Hematopoietic multipotent progenitor cell treated with erythropoietin and hydrocortisone succinate and interleukin-3 and kit ligand, for 4 days (in vitro differentiated cells): ENCODE data around the gene SNAP47.

Experiments used
- DNase-seq: peaks from one replicate; pipeline ENCODE4 v3.0.0-alpha.2; 2015

SNAP47 gene

DNA sequence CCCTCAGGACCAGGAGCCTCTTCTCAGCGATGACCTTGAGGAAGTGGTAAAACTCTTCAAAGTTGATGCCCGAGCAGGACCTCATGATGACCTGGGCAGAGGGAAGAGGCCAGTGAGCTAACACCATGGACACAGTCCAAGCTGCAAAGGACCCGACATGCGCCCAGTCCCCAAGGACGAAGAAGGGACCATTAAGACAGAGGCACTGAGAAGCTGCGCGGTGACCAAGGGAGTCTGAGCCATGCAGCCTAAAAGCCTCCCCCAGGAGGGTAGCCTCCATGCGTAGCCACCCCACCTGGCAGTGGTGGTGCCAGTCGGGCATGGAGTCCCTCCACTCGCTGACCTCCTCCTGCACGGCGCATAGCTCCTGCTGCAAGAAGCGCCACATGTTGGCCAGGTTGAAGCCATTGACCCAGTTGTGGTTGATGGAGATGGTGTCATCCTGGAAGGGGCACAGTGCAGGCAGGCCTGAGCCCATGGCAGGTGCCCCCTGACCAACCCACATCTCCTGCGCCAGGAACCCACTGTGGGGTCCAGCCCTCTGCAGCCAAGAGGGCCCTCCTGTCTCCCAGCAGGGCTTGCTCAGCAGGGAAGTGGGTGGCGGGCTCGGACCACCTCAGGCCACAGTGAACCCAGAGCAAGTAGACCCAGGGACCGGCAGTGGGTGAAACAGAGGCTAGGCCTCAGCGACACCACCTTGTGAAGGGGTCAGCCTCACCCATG lies 2.5 kb upstream of the SNAP47 start:
- no peak for DNase-seq

GRCh38 chr1:227733309-227733705 lies 1.9 kb upstream of the SNAP47 start:
- no peak for DNase-seq

- DNase-seq = no peak
These were observed 1.3 kb upstream of the SNAP47 start for GRCh38 chr1:227733751-227734545.

DNA sequence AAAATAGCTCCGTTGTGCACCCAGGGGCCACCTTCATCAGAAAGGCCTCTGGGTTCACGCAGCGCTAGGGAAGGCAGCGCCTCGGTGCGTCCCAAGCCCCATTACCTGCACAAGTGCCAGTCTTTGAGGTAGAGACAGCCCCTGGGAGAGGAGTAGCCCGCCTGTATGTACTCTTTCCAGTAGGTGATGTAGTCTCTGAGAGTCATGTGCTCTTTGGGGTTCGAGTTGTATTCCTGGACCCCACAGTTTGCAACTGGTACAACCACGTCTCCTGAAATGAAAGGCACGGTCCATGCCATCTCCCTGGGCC lies 734 bp upstream of the SNAP47 start:
- DNase-seq = peak; percentile 37

- no peak for DNase-seq
These were observed 477 bp downstream of the SNAP47 start for GRCh38 chr1:227735539-227736285.

- no peak for DNase-seq
These were observed 1.7 kb downstream of the SNAP47 start for GRCh38 chr1:227736814-227737432.

DNA sequence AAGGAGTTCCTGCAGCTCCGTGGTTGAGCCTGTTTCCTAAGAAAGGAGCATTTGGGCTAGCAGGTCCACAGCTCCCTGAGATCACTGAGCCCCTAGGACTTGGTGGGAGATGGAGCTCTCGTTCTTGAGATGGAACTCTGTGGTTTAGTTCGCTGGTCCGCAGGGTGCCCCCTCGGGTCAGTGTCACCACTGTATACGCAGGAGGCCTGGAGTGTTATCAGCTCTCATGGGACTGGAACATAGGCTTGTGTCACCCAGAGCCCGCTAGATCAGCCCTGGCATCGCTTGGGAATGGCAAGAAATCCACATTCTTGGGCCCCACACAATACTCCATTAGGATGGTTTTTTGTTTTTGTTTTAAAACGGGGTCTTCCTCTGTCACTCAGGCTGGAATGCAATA lies 3.6 kb downstream of the SNAP47 start:
- DNase-seq = no peak

GRCh38 chr1:227739636-227740035 lies 4.4 kb downstream of the SNAP47 start:
- DNase-seq = no peak

DNA sequence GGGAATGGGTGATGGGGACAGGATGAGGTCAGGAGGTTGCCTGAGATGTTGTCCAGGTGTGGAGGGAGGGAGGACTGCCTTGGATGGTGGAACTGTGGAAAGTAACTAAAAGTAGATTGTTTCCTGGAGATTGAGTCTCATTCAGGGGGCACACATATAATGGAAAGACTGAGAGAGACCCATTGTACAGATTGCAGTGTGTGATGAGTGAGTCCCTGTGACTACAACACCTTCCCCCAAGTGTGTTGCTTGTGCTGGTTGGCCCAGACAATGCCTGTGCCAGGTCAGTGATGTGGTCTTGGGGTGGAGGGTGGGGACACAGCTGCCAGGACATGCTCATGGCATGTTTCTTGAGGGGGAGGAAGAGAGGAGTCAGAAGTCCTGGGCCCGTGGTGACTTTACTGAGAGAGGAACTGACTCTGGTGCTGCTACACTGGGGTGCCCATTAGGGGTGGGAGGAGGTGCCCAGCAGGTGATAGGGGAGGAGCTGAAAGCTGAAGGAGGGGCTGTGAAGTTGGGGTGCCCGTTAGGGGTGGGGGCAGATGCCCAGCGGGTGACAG lies 5.2 kb downstream of the SNAP47 start:
- no peak for DNase-seq

DNA sequence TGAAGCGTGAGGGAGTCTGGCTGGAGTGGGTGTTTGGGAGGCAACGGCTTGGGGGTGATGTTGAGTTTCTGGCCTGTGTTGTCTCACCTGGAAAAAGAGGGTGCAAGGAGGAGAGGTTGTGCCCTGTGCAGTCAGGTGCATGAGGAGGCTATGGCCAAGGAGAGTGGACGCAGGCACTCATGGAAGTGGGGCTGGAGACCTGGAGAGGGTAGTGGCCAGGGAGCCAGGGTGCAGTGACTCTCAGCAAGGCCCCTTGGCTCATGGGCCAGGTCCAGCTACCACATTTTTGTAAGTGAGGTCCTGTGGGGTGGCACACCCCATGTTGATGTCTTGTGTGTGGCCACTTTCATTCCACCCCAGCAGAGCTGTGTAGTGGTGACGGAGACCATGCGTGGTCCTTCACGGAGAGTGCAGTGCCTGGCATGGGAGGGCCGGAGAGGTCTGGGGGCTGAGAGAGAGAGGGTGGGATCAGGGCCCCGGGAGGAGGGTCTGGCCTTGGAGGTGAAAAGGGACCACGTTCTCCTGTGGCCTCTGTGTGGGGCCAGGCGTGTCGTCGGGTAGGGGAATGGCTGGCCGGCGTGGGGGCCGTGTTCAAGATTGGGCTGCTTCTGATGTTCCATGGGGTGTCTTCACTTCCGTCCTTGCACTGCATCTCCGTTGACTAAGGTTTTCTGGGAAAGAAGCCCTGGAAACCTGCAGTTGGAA lies 6.1 kb downstream of the SNAP47 start:
- no peak for DNase-seq

GRCh38 chr1:227742738-227743715 lies 7.8 kb downstream of the SNAP47 start:
- no peak for DNase-seq

- no peak for DNase-seq
These were observed 9.4 kb downstream of the SNAP47 start for GRCh38 chr1:227744668-227745067.

- no peak for DNase-seq
These were observed 10.5 kb downstream of the SNAP47 start for GRCh38 chr1:227745568-227746265.

DNA sequence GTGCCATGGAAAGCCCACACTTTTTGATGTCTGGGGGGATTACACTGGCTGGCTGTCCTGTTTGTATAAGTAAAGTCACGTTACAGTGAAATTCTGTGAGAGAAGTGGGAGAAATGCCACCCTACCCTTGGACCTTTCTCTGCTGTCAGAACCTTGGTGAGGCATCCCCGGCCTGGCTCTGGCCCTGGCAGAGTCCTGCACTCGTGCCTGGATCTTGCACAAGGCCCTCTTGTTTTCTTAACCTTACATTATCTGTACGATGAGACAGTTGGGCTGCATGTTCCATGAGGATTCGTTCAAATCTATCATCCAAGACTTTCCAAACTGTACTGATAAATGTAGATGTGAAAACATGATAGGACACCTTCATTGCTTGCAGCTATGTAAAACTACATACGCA lies 11.4 kb downstream of the SNAP47 start:
- no peak for DNase-seq

DNA sequence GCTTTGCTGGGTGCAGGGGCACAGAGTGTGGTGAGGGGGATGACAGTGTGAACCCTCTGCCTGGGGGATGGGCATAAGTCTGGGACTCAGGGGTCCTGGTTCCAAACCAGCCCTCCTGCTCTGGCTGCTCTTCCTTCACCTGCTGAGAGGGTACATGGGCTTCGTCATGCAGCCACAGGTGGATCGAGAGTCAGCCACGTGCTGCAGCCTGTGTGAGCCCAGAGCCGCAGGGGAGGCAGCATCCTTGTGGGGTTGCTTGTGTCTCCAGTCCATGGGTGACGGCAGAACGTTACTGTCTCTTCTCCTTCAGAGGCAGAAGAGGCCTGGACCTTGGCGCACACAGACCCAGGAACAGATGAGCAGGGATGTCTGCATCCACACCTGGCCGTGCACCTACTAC lies 12.1 kb downstream of the SNAP47 start:
- no peak for DNase-seq

- DNase-seq = no peak
These were observed 12.8 kb downstream of the SNAP47 start for GRCh38 chr1:227747948-227748495.

DNA sequence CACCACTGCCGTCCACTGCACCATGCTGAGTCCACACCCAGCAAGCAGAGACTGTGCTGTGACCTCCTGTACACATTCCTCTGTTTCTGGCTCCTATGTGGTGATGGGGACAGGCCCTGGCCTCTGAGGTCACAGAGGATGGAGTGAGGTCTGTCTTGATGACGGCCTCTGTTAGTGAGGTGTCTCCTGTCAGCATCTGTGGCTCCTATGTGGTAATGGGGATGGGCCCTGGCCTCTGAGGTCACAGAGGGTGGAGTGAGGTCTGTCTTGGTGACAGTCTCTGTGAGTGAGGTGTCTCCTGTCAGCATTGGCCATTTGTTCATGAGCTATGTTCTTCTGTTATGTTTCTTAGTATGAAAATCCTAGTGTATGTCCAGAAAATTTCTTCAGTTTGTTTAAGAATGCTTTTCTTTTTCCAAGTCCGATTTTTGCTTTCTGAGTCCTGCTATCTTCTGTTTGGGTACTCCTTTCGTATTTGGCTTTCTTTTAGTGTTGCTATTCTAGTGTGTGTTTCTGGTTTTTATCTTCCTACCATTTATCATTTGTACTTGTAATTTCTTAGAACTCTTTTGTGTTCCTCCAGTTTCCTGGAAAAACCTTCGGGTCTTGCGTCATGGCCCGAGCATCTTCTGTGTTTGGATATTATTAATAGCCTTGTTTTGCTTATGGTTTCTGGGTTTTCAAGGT lies 13.4 kb downstream of the SNAP47 start:
- peak; percentile 76 for DNase-seq

DNA sequence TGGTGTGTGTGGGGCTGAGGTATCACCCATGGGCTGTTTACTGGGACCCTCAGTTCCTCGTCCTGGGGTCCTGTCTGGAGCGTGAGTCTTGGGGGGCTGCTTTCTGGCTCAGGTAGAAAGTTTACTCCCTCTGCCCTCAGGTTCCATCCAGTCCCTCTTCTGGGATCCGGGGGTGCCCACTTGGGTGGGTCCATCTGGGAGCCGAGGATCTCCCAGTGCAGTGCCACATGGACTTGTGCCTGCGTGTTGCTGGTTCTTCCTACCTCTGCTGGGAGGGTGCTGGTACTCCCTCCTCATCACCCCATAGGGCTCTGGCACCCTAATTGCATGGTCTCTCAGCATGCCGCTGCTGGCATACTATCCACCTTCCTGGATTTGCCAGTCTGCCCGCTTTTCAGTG lies 14.0 kb downstream of the SNAP47 start:
- no peak for DNase-seq

DNA sequence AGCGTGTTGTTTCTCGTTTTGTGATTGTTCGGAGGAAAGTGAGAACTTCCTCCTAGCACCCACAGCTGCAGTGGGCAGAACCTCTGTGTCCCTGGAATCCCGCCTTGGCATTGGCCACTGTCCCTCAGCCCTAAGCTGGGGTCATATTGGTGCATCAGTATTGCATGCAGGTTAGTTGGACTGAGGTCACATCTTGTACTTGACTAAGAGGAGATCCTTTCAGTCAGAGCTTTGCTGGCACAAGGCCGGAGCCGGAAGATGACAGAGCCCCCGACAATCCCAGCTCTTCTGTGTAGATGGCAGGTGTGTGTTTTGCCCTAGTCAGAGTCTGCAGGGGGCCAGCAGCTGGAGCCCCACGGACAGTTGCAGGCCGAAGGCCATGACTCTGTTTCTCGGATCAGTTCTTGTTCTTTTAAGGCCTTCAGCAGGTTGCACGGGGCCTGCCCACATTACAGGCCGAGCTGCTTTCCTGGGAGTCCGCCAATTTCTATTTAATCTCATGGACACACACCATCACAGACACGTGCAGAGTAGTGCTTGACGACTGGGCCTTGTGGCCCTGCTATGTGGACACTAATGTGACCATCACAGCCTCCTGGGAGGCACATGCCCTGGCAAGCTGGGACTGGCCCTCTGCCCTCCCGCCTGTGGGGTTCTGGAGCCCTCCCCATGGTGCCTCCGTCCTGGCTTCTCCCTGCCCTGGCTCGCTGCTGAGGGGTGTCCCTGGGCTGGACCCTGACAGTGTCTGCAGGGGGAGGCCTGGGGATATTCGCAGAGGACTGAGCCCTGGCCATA lies 14.9 kb downstream of the SNAP47 start:
- DNase-seq = no peak
